ENCODE measurements around the gene GLI2.

DNA sequence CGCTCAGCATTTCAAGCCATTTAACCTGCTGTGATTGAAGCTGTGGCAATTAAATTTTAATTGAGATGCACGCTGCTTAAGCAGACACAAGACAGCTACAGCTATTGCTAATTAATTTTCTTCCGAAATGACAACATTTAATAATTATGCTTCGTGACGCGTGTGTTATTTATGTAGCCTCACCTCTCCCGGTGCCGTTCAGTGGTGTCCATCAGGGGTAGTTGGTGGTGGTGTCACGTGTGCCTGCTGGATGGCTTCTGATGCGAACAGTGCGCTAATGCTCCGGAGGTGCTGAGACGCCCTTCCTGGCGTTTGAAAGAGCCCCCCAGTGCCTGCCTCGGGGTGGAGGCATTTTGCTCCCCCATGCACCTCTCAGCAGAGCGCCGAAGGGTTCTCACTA, 39.5 kb downstream of the GLI2 start:
- no peak for TF ChIP-seq CTCF (conservative IDR thresholded peaks at IDR 0.05; ENCODE audit: low read length)
- TF ChIP-seq EZH2phosphoT487 (IDR thresholded peaks at IDR 0.05; ENCODE audit: borderline replicate concordance, low read depth, low read length), result no peak
